Fibroblast of lung (primary cell): ENCODE results near the gene LAMA4. TPM values are rescaled to one million over a fixed set of nuclear protein-coding genes. Genes with fewer than 3 reads are reported as not detected.

Source experiments
- DNase-seq, 2 donors: peaks; one replicate each; pipeline versions ENCODE4 v3.0.0 to v3.0.0-alpha.2; 2010; ENCODE audit warnings: low read depth in 2 of 2
- H2AFZ ChIP-seq: 2 replicates; pipeline ENCODE4 v1.5.1; 2012; ENCODE audit warnings: low read length, control low read depth, inconsistent platforms
- H3K27ac ChIP-seq: 2 replicates; pipeline ENCODE4 v1.5.1; 2011; ENCODE audit warnings: low read length, control low read depth; ENCODE audit not compliant: insufficient read depth
- H3K27me3 ChIP-seq: 2 replicates; pipeline ENCODE4 v1.5.1; 2011; ENCODE audit warnings: mild to moderate bottlenecking, low read length; ENCODE audit not compliant: control insufficient read depth, insufficient read depth
- H3K36me3 ChIP-seq: 2 replicates; pipeline ENCODE4 v1.5.1; 2011; ENCODE audit warnings: low read length; ENCODE audit not compliant: control insufficient read depth, insufficient read depth
- H3K4me1 ChIP-seq: 2 replicates; pipeline ENCODE4 v1.5.1; 2011; ENCODE audit warnings: low read length; ENCODE audit not compliant: control insufficient read depth, insufficient read depth; ENCODE audit errors: extremely low read depth
- H3K4me2 ChIP-seq: 2 replicates; pipeline ENCODE4 v1.5.1; 2011; ENCODE audit warnings: low read length, control low read depth; ENCODE audit not compliant: insufficient read depth; ENCODE audit errors: extremely low read depth
- H3K4me3 ChIP-seq, 4 experiments: fragments of 200-600 bp in 1 of 4; sonication (generic) in 1 of 4; replicated peaks in 1 of 4; 2 replicates each; pipeline ENCODE4 v1.5.1; 2011 to 2016; ENCODE audit warnings: low read length in 4 of 4, low read depth in 3 of 4, mild to moderate bottlenecking in 3 of 4, control low read depth in 2 of 4, inconsistent platforms in 1 of 4, mixed read lengths in 1 of 4; ENCODE audit not compliant: insufficient read depth in 1 of 4; ENCODE audit errors: control extremely low read depth in 1 of 4
- H3K79me2 ChIP-seq: 2 replicates; pipeline ENCODE4 v1.5.1; 2012; ENCODE audit warnings: mild to moderate bottlenecking, low read length, inconsistent platforms; ENCODE audit not compliant: control insufficient read depth, insufficient read depth
- H3K9ac ChIP-seq: 2 replicates; pipeline ENCODE4 v1.5.1; 2011; ENCODE audit warnings: mild to moderate bottlenecking, low read length, control low read depth; ENCODE audit not compliant: insufficient read depth
- H3K9me3 ChIP-seq: 2 replicates; pipeline ENCODE4 v1.5.1; 2012; ENCODE audit warnings: low read depth, low read length; ENCODE audit not compliant: control insufficient read depth, insufficient read depth
- H4K20me1 ChIP-seq: 2 replicates; pipeline ENCODE4 v1.5.1; 2011; ENCODE audit warnings: low read length; ENCODE audit not compliant: control insufficient read depth, insufficient read depth; ENCODE audit errors: extremely low read depth
- CTCF ChIP-seq, 2 donors: IDR thresholded peaks in 1 of 2; conservative IDR thresholded peaks in 1 of 2; 1 replicate in 1 of 2; 2 replicates in 1 of 2; pipeline ENCODE4 v1.5.1; 2011 to 2012; ENCODE audit warnings: low read length in 2 of 2, control low read depth in 1 of 2, inconsistent platforms in 1 of 2, low read depth in 1 of 2, mild to moderate bottlenecking in 1 of 2
- EZH2 ChIP-seq: IDR thresholded peaks from 2 replicates; pipeline ENCODE4 v1.5.1; 2012; ENCODE audit warnings: low read length, control low read depth, mild to moderate bottlenecking; ENCODE audit errors: missing control alignments
- polyA plus RNA-seq, 2 donors: library from polyadenylated mRNA; depleted of rRNA in 1 of 2; stranded (reverse) in 1 of 2; unstranded in 1 of 2; fragments of >200 nt; gene quantifications; 2 replicates each; pipeline ENCODE4 v1.2.1, GENCODE V29; 2011 to 2012; ENCODE audit warnings: missing spikeins in 1 of 2
- total RNA-seq: library from RNA; depleted of rRNA; stranded (reverse); fragments of >200 nt; gene quantifications from 2 replicates; pipeline ENCODE4 v1.2.1, GENCODE V29; 2014

Gene LAMA4
- total and polyA plus RNA-seq, 2 donors (not counting 1 experiment from before 2014, with no cell fraction given) = 636 to 662 TPM

GRCh38 chr6:112081569-112081968 is 172.8 kb downstream of the LAMA4 start:
- no peak for TF ChIP-seq EZH2
- no peak for TF ChIP-seq CTCF (conservative IDR thresholded peaks at IDR 0.05 in 1 of 2, IDR thresholded peaks at IDR 0.05 in 1 of 2; ENCODE audit: low read depth in 1 of 2, low read length in 2 of 2)
- H4K20me1 ChIP-seq = no peaks in the 10 kb centered on the region
- H3K27ac ChIP-seq = no peak overlapping the region
- H2AFZ ChIP-seq = no peak overlapping the region
- no peaks in the 10 kb centered on the region for H3K9me3 ChIP-seq
- no peak for DNase-seq
- no peaks in the 10 kb centered on the region for H3K27me3 ChIP-seq
- H3K79me2 ChIP-seq = no peaks in the 10 kb centered on the region
- H3K36me3 ChIP-seq = no peaks in the 10 kb centered on the region
- no peak overlapping the region for H3K4me2 ChIP-seq
- no peak overlapping the region for H3K4me3 ChIP-seq
- no peak overlapping the region for H3K9ac ChIP-seq
- H3K4me1 ChIP-seq = no peaks in the 10 kb centered on the region

- H3K36me3 ChIP-seq = no peaks in the 10 kb centered on the region
- no peak overlapping the region for H3K27ac ChIP-seq
- TF ChIP-seq EZH2 = no peak
- no peak for TF ChIP-seq CTCF (conservative IDR thresholded peaks at IDR 0.05 in 1 of 2, IDR thresholded peaks at IDR 0.05 in 1 of 2; ENCODE audit: low read depth in 1 of 2, low read length in 2 of 2)
- H4K20me1 ChIP-seq = no peaks in the 10 kb centered on the region
- no peaks in the 10 kb centered on the region for H3K79me2 ChIP-seq
- no peak overlapping the region for H3K4me2 ChIP-seq
- H3K4me1 ChIP-seq = no peaks in the 10 kb centered on the region
- no peak overlapping the region for H3K9ac ChIP-seq
- H3K4me3 ChIP-seq = no peak overlapping the region
- no peaks in the 10 kb centered on the region for H3K27me3 ChIP-seq
- no peak overlapping the region for H2AFZ ChIP-seq
- DNase-seq = no peak
- no peaks in the 10 kb centered on the region for H3K9me3 ChIP-seq
These were observed 187.8 kb downstream of the LAMA4 start for GRCh38 chr6:112066606-112067005.

GRCh38 chr6:112065426-112065986 is 188.9 kb downstream of the LAMA4 start:
- Histone ChIP-seq H3K36me3 (no peaks in the 10 kb centered on the region), H2AFZ (peak overlapping the region; percentile 34), H3K4me2 (peak overlapping the region; percentile 46), H3K79me2 (no peaks in the 10 kb centered on the region), H3K27ac (no peak overlapping the region), H3K9me3 (no peaks in the 10 kb centered on the region), H3K9ac (no peak overlapping the region), H4K20me1 (no peaks in the 10 kb centered on the region), H3K4me1 (no peaks in the 10 kb centered on the region), H3K27me3 (no peaks in the 10 kb centered on the region), H3K4me3 (no peak overlapping the region)
- TF ChIP-seq CTCF (conservative IDR thresholded peaks at IDR 0.05 in 1 of 2, IDR thresholded peaks at IDR 0.05 in 1 of 2; ENCODE audit: low read depth in 1 of 2, low read length in 2 of 2) = no peak
- no peak for TF ChIP-seq EZH2
- peak in 1 of 2 donors; percentile 24 for DNase-seq
